HPDE6-E6E7 (cell line): Measurements from ENCODE around the gene ENSA.
"Not testable (repeated sequence)": the region's sequence is repeated elsewhere in the genome, so short reads cannot be mapped to it uniquely, and the experiment has no call there.

Source experiments
- DNase-seq: peaks from one replicate; pipeline ENCODE4 v3.0.0; 2011; ENCODE audit warnings: missing footprints; ENCODE audit errors: extremely low spot score

Gene ENSA

GRCh38 chr1:150621497-150622302, 7.7 kb downstream of the ENSA start:
- DNase-seq = no peak

- DNase-seq = no peak
These were observed 8.5 kb downstream of the ENSA start for GRCh38 chr1:150620919-150621318.

- no peak for DNase-seq
These were observed 9.6 kb downstream of the ENSA start for GRCh38 chr1:150619576-150620509.

GRCh38 chr1:150615346-150616201, 13.8 kb downstream of the ENSA start:
- no peak for DNase-seq

- DNase-seq = peak; percentile 73
These were observed 16.1 kb downstream of the ENSA start for GRCh38 chr1:150613061-150613920.

GRCh38 chr1:150612014-150612345, 17.4 kb downstream of the ENSA start:
- DNase-seq = no peak

- DNase-seq = no peak
These were observed 18.8 kb downstream of the ENSA start for GRCh38 chr1:150610576-150610975.

GRCh38 chr1:150609732-150610131, 19.7 kb downstream of the ENSA start:
- DNase-seq = no peak

GRCh38 chr1:150606463-150607142, 22.8 kb downstream of the ENSA start:
- no peak for DNase-seq

GRCh38 chr1:150605451-150605731, 24.0 kb downstream of the ENSA start:
- DNase-seq = not testable (repeated sequence)

GRCh38 chr1:150604226-150604588, 25.2 kb downstream of the ENSA start:
- no peak for DNase-seq

GRCh38 chr1:150603711-150604110, 25.7 kb downstream of the ENSA start:
- no peak for DNase-seq

GRCh38 chr1:150602372-150602771, 27.0 kb downstream of the ENSA start:
- DNase-seq = not testable (repeated sequence)

GRCh38 chr1:150601540-150601939, 27.9 kb downstream of the ENSA start:
- DNase-seq = no peak

- DNase-seq = not testable (repeated sequence)
These were observed 31.1 kb downstream of the ENSA start for GRCh38 chr1:150598346-150598745.

- DNase-seq = no peak
These were observed 32.4 kb downstream of the ENSA start for GRCh38 chr1:150596976-150597375.

GRCh38 chr1:150596095-150596892, 33.1 kb downstream of the ENSA start:
- no peak for DNase-seq

- no peak for DNase-seq
These were observed 47.0 kb downstream of the ENSA start for GRCh38 chr1:150582371-150582770.

GRCh38 chr1:150581962-150582361, 47.5 kb downstream of the ENSA start:
- DNase-seq = not testable (repeated sequence)

- not testable (repeated sequence) for DNase-seq
These were observed 48.0 kb downstream of the ENSA start for GRCh38 chr1:150581437-150581836.
